Activated T-helper 1 cell treated with Interleukin-2 at 50 U/mL for 16 hours (primary cell): ENCODE data around the gene ZNF605.
"Not testable (repeated sequence)": the region's sequence is repeated elsewhere in the genome, so short reads cannot be mapped to it uniquely, and the experiment has no call there.

ENCODE experiments used
- DNase-seq: peaks from one replicate; pipeline ENCODE4 v3.0.0-alpha.2; 2020; ENCODE audit warnings: low read depth

The ZNF605 gene

DNA sequence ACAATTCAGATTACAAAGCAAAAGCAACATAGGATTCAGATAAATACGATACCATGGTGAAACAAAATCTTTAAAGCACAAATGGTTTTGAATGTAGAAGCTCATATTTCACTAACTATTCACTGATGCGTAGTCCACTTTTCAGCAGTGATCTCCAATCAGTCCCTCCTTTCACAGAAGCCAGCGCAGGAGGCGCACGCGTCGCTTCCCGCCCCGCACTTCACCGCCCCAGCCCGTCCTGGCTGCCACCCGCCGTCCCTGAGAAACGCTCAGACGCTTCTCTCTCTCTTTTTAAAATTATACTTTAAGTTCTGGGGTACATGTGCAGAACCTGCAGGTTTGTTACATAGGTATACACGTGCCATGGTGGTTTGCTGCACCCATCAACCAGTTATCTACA is 48.9 kb downstream of the ZNF605 start:
- no peak for DNase-seq

GRCh38 chr12:132904718-132905328 is 51.3 kb downstream of the ZNF605 start:
- peak; percentile 89 for DNase-seq

DNA sequence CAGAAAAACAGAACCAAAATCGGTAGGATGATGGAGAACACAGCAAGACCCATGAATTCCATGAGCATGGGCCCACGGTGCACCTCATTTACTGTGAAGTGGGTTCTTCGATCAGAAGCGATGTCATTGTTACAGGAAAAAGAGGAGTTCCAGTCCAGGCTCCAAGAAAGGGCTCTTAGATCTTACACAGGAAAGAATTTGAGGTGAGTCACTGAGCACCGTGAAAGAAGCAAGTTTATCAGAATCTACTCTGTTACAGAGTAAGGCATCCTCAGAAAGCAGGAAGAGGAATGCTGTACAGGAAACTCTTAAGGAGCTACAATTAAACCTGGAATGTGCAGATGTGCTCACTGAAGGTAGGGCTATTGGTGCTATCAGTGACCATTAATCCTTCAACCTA is 57.1 kb downstream of the ZNF605 start:
- DNase-seq, result no peak

DNA sequence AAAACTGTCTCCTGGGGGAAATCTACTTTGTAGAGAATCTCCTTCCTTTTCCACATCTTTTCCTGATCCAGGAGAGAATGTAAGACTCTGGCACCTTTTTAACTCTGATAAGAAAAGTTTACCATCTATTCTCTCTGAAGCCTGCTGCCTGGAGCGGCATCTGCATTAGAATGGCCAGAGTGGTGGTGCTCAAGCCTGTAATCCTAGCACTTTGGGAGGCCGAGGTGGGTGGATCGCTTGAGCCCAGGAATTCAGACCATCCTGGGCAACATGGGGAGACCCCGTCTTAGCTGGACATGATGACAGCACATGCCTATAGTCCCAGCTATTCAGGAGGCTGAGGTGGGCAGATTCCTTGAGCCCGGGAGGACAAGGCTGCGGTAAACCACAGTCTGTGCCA is 67.3 kb downstream of the ZNF605 start:
- no peak for DNase-seq

GRCh38 chr12:132887513-132888351 is 68.4 kb downstream of the ZNF605 start, which contains the start of gene CHFR:
Gene CHFR, minus strand, starts transcription at chr12:132887605. Its CDS starts 277 bp downstream, at chr12:132887328.
- DNase-seq, result peak; percentile 93

DNA sequence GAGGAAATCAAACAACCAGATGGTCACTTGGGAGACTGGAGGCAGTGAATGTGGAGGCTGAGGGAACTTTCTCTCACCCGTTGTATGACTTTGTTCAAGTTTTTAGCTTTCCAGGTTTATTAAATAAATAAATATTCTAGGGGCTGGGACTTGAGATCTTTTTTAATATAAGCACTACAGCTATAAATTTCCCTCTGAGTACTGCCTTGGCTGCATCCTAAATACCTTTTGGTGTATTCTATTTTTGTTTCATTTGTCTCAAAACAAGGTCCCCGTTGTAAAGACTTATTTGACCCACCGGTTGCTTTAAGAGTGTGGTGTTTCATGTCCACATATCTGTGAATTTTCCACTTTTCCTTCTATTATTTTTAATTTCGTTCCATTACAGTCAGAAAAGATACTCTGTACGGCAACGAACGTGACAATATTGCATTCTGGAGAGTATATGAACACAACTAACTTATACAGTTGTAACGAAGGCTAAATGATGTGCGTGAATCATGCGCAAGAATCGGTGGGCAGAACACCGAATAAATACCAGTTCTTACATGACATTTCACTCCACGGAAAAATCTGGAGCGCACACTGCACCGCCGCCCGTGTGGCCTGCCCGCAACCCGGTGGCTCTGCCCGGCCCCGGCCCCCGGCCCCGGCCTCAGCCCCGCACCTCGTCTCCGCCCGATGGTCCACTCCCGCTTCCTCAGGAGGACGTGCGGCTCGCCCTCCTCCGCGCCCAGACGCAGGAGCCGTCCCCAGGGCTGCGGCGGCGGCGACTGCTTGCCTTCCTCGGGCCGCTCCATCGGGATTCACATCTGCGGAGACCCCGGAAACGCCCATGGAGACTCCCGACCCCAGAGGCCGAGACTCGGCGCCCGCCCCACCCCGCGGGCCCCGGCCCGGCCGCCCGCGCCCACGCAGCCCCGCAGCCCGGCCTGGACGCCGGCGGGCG is 69.3 kb downstream of the ZNF605 start:
- DNase-seq, result no peak

- DNase-seq, result no peak
Measured at GRCh38 chr12:132881818-132882217, 74.3 kb downstream of the ZNF605 start.

DNA sequence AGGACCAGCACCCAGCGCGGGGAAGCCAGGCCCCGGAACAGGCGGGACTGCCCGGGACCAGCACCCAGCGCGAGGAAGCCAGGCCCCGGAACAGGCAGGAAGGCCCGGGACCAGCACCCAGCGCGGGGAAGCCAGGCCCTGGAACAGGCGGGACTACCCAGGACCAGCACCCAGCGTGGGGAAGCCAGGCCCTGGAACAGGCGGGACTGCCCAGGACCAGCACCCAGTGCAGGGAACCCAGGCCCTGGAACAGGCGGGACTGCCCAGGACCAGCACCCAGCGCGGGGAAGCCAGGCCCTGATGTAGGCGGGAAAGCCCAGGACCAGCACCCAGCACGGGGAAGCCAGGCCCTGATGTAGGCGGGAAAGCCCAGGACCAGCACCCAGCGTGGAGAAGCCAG is 81.5 kb downstream of the ZNF605 start:
- DNase-seq, result not testable (repeated sequence)

DNA sequence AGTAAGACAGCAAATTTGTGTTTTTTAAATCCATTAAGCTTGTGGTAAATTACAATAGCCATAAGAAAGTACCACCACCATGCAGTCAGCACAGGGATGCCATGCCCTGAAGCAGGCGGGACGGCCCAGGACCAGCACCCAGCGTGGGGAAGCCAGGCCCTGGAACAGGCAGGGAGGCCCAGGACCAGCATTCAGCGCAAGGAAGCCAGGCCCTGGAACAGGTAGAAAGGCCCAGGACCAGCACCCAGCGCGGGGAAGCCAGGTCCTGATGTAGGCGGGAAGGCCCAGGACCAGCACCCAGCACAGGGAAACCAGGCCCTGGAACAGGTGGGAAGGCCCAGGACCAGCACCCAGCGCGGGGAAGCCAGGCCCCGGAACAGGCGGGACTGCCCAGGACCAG is 81.9 kb downstream of the ZNF605 start:
- no peak for DNase-seq

GRCh38 chr12:132873724-132874123 is 82.4 kb downstream of the ZNF605 start:
- no peak for DNase-seq

GRCh38 chr12:132872975-132873421 is 83.1 kb downstream of the ZNF605 start:
- DNase-seq, result no peak

DNA sequence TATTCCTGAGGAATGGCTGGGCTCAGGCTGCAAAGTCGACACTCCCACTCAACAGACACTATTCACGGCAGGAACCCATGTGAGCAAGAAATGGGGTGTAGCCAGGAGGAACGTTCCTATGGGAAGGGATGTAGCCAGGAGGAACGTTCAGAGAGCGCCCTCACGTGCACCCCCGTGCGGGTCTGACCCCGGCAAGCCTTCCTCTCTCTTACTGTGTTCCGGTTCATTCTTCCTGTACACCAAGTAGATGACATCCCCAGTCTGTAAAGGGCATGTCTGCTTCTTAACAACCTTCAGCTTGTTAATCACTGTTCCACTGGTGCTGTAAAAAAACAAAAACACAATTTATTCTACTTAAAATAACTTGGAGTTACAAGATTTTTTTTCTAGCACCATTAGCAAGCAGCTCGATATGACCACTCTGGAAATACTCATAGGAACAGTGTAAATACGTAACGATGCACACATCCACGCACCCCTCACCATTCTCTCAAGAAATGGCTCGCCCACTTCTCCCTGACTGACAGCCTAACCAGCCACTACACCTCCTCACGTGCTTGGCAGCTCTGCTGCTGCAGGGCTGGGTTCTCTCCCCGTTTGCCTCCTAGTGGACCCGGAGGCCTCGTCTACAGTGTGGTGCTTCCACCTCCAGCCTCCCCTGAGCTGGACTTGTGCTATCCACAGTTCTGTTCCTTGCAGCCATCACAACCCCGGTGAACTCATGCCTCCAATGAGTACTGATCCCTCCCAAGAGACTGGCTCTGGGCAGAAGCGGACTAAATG is 83.8 kb downstream of the ZNF605 start:
- no peak for DNase-seq

DNA sequence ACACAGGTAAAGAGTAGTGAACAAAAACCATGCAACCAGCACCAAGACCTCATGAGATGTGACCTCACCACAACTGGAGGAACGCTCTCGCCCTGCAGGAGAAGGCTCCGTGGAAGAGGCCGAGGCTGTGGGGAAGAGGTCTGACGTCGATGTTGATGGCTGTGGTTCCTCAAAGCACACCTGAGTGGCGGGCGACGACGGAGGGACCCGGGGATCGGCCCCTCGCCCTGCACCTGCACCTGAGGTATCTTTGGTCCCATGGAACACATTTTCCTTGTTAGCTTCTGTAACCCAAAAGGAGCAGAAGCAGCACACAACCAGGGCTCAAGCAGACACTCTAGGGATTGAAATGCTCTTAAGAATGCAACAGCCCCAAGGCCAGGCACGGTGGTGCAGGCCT is 86.6 kb downstream of the ZNF605 start:
- DNase-seq, result no peak
